IPS-NIHi7 (cell line): Measurements from ENCODE around the gene SLC26A3.

ENCODE experiments used
- DNase-seq: peaks from one replicate; pipeline ENCODE4 v3.0.0; 2012; ENCODE audit warnings: mixed read lengths; ENCODE audit errors: extremely low spot score

Gene SLC26A3

GRCh38 chr7:107816011-107816566, 13.1 kb upstream of the SLC26A3 start:
- no peak for DNase-seq

- DNase-seq, result no peak
Measured at GRCh38 chr7:107815254-107815882, 12.3 kb upstream of the SLC26A3 start.

DNA sequence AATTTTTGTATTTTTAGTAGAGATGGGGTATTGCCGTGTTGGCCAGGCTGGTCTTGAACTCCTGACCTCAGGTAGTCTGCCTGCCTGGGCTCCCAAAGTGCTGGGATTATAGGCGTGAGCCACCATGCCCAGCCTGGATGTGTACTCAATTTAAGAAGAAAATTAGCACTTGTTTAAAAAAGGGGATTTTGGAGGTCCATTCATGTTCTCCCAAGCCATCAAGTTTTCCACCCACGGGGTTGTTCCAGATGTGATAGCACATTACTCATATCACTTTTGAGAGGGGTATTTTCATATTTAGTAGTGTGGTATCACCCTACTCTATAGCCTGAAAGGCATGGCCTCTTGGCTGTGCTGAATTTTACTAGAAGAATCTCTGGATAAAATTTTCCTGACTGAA, 10.5 kb upstream of the SLC26A3 start:
- DNase-seq, result no peak

DNA sequence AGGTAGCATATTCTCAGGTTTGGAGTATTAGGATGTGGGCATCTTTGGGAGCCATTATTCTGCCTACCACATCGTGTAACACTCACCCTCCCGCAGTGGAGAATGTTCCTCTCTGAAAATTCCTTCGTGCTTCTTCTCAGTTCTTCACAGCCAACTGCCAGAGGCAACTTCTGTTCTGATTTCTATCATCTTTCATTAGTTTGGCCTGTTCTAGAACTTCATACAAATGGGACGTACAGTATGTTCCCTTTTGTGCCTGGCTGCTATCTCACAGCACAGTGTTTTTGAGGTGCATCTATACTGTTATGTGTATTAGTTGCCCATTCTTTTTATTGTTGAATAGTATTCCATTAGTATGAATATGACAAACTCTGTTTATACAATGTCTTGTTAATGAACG, 8.9 kb upstream of the SLC26A3 start:
- DNase-seq, result no peak

DNA sequence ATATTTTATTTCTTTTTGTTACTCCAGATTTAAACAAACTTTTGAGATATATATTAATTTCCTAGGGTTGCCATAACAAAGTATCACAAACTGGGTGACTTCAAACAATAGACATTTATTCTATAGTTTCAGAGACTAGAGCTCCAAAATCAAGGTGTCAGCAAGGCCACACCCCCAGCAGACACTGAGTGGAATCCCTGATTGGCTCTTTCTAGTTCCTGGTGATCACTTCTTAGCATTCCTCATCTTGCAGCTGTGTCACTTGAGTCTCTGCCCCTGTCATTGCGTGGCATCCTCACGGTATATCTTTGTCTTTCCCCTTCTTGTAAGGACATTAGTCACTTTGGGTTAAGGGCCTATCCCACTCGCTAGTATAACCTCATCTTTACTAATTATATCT, 7.6 kb upstream of the SLC26A3 start:
- peak; percentile 26 for DNase-seq

GRCh38 chr7:107809179-107809578, 6.2 kb upstream of the SLC26A3 start:
- no peak for DNase-seq

GRCh38 chr7:107799647-107800264, 3.3 kb downstream of the SLC26A3 start:
- no peak for DNase-seq

DNA sequence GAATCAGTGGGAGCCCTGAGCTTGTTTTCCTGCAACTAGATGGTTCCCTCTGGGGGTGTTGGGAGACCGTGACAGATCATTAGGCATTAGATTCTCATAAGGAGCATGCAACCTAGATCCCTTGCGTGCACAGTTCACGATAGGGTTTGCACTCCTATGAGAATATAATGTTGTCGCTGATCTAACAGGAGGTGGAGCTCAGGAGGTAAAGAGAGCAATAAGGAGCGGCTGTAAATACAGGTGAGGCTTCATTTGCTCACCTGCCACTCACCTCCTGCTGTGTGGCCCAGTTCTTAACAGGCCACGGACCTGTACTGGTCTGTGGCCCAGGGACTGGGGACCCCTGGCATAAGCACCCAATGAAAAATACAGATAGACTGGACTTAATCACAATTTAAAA, 10.7 kb downstream of the SLC26A3 start:
- no peak for DNase-seq

GRCh38 chr7:107789647-107790046, 13.4 kb downstream of the SLC26A3 start:
- DNase-seq, result no peak

DNA sequence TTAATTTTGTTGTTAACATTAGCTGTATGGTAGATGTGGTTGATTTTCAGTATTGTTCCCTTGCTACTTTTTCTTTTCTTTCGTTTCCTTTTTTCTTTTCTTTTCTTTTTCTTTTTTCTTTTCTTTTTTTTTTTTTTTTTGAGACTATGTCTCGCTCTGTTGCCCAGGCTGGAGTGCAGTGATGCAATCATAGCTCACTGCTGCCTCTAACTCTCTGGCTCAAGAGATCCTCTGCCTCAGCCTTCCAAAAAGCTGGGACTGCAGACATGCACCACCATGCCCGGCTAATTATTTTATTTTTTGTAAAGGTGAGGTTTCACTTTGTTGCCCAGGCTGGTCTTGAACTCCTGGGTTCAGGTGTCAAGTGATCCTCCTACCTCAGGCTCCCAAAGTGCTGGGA, 14.4 kb downstream of the SLC26A3 start:
- no peak for DNase-seq

GRCh38 chr7:107788216-107788615, 14.8 kb downstream of the SLC26A3 start:
- DNase-seq, result peak; percentile 21

DNA sequence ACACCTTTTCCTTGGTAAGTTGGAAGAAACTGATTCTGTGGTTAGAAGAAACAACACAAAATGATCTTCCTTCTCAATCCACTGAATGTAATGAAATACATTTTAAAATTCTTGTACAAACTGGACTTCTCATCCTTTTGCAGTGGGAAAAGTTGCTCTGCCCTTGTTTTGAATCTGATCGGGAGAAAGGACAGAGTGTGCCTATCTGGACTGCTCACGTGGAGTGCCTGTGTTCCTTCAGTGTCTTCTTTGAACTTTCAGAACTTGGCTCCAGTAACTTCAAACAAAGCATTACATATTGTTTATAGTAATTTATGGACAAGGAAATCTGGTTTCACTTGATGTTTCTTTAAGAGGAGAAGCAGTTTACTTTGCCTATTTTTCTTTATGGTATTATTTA, 17.1 kb downstream of the SLC26A3 start:
- no peak for DNase-seq

GRCh38 chr7:107785170-107785569, 17.9 kb downstream of the SLC26A3 start:
- no peak for DNase-seq

DNA sequence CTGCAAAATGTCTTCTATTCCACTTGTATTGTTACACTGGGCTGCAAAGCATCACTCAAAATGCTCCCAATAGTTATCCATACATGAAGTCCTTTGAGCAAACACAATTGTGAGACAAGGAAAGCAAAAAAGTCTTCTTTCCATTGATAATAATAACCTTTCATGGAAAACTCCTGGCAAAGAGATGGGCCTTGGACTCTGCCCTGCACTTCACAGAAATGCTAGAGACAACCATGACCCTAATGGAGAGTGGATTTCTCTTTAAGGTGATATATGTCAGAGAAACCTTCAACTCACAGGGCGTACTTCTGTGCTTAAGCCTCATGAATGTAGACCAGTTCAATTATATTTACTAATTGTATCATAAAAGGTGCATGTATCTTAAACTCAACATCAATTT, 19.4 kb downstream of the SLC26A3 start:
- DNase-seq, result no peak

GRCh38 chr7:107782374-107782773, 20.6 kb downstream of the SLC26A3 start:
- no peak for DNase-seq

DNA sequence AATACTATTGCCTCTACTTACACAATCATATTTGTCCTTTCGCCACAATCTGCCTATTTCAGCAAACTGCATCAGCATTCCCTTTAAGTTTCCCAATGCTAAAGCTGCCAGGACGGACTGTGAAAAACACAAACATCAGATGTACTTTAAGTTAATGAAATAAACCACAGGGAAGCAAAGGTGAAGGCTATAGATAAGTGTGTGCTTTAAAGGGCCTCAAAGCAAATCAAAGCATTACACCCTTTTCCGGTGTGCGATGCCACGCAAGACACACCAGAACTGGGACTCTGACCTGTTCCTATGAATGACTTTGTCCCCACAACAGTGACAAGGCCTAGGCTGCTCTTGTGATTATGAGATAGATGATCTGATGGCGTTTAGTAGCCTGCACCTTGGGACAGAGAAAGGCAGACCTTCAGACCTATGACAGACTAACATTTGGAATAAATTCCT, 23.4 kb downstream of the SLC26A3 start:
- no peak for DNase-seq

DNA sequence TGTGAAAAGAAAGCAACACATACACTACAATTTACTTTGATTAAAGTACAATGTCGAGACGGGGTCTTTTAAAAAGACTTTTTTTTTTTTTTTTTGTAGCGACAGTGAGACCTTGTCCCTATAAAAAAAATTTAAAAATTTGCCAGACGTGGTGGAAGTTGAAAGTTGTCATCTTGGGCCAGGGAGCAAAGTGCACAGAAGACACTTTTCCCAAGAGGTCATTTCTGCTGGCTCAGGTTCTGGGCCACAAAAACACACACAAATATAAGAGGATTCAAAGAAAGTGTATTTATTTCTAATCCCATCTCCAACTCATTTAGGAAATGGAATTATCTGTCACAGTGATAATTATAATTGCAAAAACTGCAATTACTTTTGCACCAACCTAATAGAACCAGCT, 24.7 kb downstream of the SLC26A3 start:
- no peak for DNase-seq

DNA sequence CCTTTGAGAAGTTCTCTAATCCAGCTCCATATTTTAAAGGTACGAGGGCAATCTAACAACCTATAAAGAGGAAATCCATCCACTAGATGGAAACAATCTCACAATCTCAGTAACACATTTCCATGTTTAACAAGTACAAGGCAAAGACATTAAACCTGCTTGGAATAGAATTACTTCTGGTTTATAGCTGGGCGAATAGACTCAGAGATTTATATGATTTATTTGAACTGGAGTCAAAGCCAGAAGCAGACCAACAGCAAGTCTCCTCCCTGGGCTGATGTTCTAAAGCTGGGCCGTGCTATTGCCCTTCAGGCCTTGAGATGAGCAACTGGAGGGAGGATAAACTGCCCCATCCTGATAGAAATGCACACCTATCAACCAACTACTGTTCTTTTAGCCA, 25.3 kb downstream of the SLC26A3 start:
- no peak for DNase-seq

GRCh38 chr7:107773027-107773426, 30.0 kb downstream of the SLC26A3 start:
- no peak for DNase-seq

DNA sequence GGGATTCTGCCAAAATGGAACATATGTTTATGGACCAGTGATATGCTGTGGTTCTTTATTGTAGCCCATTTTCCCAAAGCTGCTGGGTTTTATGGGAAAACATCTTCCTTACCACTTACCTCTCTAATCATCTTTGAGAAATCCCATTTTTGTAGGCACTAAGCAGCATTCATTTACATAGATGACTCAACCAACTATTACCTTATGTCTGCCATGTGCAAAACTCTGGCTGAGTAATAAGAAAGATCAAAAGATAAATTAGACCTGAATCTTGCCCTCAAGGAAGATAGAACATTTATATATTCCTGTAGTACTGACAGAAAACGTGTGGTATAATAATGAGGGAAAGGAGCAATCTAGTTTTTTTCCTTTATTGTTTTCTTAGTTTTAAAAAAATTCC, 34.8 kb downstream of the SLC26A3 start:
- no peak for DNase-seq

DNA sequence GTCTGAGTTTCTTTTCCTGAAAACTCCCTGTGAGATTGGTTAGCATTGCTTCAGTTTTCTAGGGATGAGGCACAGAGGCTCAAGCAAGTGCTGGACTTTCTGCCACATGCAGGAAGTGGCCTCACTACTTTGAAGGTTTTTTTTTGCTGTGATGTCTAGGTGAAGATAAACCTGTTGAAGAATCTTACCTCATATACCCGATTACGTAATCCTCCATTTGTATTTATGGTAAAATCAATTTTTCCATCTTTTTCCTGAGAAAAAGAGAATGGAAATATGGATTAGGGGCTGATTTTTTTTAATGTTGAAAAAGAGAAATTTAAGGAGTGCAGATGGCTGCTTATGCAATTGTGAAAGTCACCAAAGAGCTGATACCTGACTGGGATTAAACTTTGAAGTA, 35.6 kb downstream of the SLC26A3 start:
- DNase-seq, result no peak

GRCh38 chr7:107758667-107759066, 44.4 kb downstream of the SLC26A3 start:
- DNase-seq, result no peak

DNA sequence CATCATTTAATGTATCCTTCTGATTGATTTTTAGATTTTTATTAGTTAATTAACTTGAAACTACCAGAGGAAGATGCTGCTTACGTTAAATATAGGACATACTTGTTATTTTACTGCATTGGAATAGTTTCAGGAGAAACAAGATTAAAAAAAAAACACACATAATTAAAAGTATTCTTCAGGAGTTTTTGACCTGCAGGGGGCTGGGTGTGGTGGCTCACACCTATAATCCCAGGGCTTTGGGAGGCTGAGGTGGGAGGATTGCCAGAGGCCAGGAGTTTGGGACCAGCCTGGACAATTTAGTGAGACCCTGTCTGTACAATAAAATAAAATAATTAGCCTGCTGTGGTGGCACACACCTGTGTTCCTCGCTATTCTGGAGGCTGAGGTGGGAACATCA, 48.4 kb downstream of the SLC26A3 start:
- no peak for DNase-seq

GRCh38 chr7:107751113-107751512, 51.9 kb downstream of the SLC26A3 start:
- no peak for DNase-seq
